DOHH2 (cell line): Measurements from ENCODE around the gene SCD5.

Source experiments
- H3F3A ChIP-seq: fragments of 200-600 bp; sonication (generic), shearing (Covaris generic); 2 replicates; pipeline ENCODE4 v1.6.0; 2016; ENCODE audit warnings: antibody characterized with exemption, mild to moderate bottlenecking; ENCODE audit not compliant: control insufficient read depth, insufficient read depth
- H3K27ac ChIP-seq: fragments of 200-600 bp; sonication (generic); 2 replicates; pipeline ENCODE4 v1.5.1; 2014; ENCODE audit warnings: low read depth, mild to moderate bottlenecking, low read length, moderate library complexity
- H3K27me3 ChIP-seq: fragments of 200-600 bp; sonication (generic); 2 replicates; pipeline ENCODE4 v1.6.1; 2014; ENCODE audit warnings: mild to moderate bottlenecking, low read length, mixed read lengths; ENCODE audit not compliant: control insufficient read depth
- H3K36me3 ChIP-seq: fragments of 200-600 bp; sonication (generic); 2 replicates; pipeline ENCODE4 v1.6.1; 2014; ENCODE audit warnings: mild to moderate bottlenecking, low read length, moderate library complexity, mixed read lengths; ENCODE audit not compliant: control insufficient read depth
- H3K4me1 ChIP-seq: fragments of 200-600 bp; sonication (generic); 2 replicates; pipeline ENCODE4 v1.6.1; 2014; ENCODE audit warnings: mild to moderate bottlenecking, low read length, mixed read lengths; ENCODE audit not compliant: control insufficient read depth
- H3K4me2 ChIP-seq: fragments of 200-600 bp; sonication (generic); 2 replicates; pipeline ENCODE4 v1.6.0; 2014; ENCODE audit warnings: mild to moderate bottlenecking, low read length, moderate library complexity
- H3K4me3 ChIP-seq: fragments of 200-600 bp; sonication (generic); 2 replicates; pipeline ENCODE4 v1.5.1; 2014; ENCODE audit warnings: mild to moderate bottlenecking, low read length, mixed read lengths
- H3K79me2 ChIP-seq: fragments of 200-600 bp; sonication (generic); 2 replicates; pipeline ENCODE4 v1.6.1; 2014; ENCODE audit warnings: mild to moderate bottlenecking, low read length, mixed read lengths; ENCODE audit not compliant: control insufficient read depth
- H3K9me2 ChIP-seq: fragments of 200-600 bp; sonication (generic); replicated peaks from 2 replicates; pipeline ENCODE4 v1.6.1; 2014; ENCODE audit warnings: mild to moderate bottlenecking, low read length, mixed read lengths; ENCODE audit not compliant: control insufficient read depth
- H3K9me3 ChIP-seq: fragments of 200-600 bp; sonication (generic); 2 replicates; pipeline ENCODE4 v1.6.1; 2014; ENCODE audit warnings: antibody characterized with exemption, low read length, mixed read lengths; ENCODE audit not compliant: control insufficient read depth, insufficient read depth
- H4K20me1 ChIP-seq: fragments of 200-600 bp; sonication (generic); 2 replicates; pipeline ENCODE4 v1.6.0; 2014; ENCODE audit warnings: low read depth, mild to moderate bottlenecking, antibody characterized with exemption, low read length, moderate library complexity; ENCODE audit not compliant: control insufficient read depth, insufficient read depth
- EZH2phosphoT487 ChIP-seq: fragments of 200-600 bp; sonication (generic); IDR thresholded peaks from 2 replicates; pipeline ENCODE4 v1.6.1; 2017; ENCODE audit warnings: borderline replicate concordance, mild to moderate bottlenecking, antibody characterized with exemption, low read length, moderate library complexity, mixed read lengths
- TF ChIP-seq, protein P1 (sequence below): fragments of 200-600 bp; sonication (generic); IDR thresholded peaks from one replicate; pipeline ENCODE4 v1.5.1; 2014; ENCODE audit warnings: antibody characterized with exemption, mild to moderate bottlenecking, low read depth, low read length; ENCODE audit not compliant: poor library complexity, severe bottlenecking

Gene SCD5

GRCh38 chr4:82718162-82718940 lies 80.2 kb downstream of the SCD5 start:
- TF ChIP-seq EZH2phosphoT487, result no peak
- TF ChIP-seq, protein P1, sequence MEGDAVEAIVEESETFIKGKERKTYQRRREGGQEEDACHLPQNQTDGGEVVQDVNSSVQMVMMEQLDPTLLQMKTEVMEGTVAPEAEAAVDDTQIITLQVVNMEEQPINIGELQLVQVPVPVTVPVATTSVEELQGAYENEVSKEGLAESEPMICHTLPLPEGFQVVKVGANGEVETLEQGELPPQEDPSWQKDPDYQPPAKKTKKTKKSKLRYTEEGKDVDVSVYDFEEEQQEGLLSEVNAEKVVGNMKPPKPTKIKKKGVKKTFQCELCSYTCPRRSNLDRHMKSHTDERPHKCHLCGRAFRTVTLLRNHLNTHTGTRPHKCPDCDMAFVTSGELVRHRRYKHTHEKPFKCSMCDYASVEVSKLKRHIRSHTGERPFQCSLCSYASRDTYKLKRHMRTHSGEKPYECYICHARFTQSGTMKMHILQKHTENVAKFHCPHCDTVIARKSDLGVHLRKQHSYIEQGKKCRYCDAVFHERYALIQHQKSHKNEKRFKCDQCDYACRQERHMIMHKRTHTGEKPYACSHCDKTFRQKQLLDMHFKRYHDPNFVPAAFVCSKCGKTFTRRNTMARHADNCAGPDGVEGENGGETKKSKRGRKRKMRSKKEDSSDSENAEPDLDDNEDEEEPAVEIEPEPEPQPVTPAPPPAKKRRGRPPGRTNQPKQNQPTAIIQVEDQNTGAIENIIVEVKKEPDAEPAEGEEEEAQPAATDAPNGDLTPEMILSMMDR, result no peak
- no peak overlapping the region for H3K4me2 ChIP-seq
- no peaks in the 10 kb centered on the region for H3F3A ChIP-seq
- H3K79me2 ChIP-seq, result peaks cover 9% of the 10 kb centered on the region
- no peaks in the 10 kb centered on the region for H3K36me3 ChIP-seq
- H3K4me3 ChIP-seq, result no peak overlapping the region
- H3K27me3 ChIP-seq, result no peaks in the 10 kb centered on the region
- H4K20me1 ChIP-seq, result peaks cover 5% of the 10 kb centered on the region; the same call in 1 of the 2 replicates
- H3K27ac ChIP-seq, result no peak overlapping the region
- H3K9me2 ChIP-seq, result no peaks in the 10 kb centered on the region
- H3K4me1 ChIP-seq, result peaks cover 8% of the 10 kb centered on the region
- no peaks in the 10 kb centered on the region for H3K9me3 ChIP-seq

DNA sequence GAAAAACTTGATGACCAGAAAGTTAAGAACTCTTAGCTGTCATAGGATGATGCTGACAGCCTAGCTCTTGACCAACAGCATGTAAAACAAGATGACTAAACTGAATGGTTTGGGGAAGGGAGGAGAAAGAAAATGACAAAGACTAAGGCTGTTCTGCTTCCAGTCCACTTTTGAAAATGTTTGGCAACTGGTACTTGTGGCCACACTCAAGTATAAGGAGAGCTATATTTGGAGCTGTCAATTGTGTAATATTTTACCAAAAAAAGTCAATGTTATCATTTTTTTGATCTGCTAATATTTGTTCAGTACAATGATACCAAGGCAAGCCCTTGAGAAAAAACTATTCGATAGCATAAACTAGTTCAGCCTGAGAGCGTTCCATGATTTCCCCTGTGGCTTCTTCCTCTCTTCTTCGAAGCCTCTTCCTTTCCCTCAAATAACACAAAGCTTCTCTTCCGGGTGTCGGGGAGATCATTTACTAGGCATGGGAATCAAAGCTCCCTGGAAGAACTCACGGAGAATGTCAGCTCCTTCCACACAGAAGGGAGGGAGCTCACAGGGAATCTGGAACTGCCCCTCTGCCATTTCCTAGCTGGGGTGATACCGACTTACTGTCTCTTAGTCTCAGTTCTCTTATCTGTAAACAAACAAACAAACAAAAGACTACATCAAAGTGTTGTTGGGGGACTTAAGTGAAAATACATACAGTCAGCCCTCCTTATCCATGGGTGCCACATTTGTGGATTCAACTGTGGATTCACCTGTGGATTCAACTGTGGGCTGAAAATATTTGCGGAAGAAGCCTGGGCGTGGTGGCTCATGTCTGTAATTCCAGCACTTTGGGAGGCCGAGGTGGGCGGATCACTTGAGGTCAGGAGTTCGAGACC lies 82.6 kb downstream of the SCD5 start:
- H3K4me1 ChIP-seq, result no peaks in the 10 kb centered on the region
- no peaks in the 10 kb centered on the region for H3K9me2 ChIP-seq
- no peaks in the 10 kb centered on the region for H3K27me3 ChIP-seq
- no peak overlapping the region for H3K4me3 ChIP-seq
- no peaks in the 10 kb centered on the region for H3F3A ChIP-seq
- no peak overlapping the region for H3K27ac ChIP-seq
- no peak overlapping the region for H3K4me2 ChIP-seq
- H3K36me3 ChIP-seq, result no peaks in the 10 kb centered on the region
- H4K20me1 ChIP-seq, result no peaks in the 10 kb centered on the region
- no peak for TF ChIP-seq EZH2phosphoT487
- TF ChIP-seq, protein P1, result no peak
- no peaks in the 10 kb centered on the region for H3K9me3 ChIP-seq
- H3K79me2 ChIP-seq, result peaks cover 2% of the 10 kb centered on the region; the same call in 1 of the 2 replicates

- no peak overlapping the region for H3K4me2 ChIP-seq
Measured at GRCh38 chr4:82713856-82714255, 84.7 kb downstream of the SCD5 start.

More at GRCh38 chr4:82713856-82714255, 84.7 kb downstream of the SCD5 start:
- no peak overlapping the region for H3K27ac ChIP-seq
- H3K27me3 ChIP-seq, result no peaks in the 10 kb centered on the region
- no peaks in the 10 kb centered on the region for H3F3A ChIP-seq
- no peaks in the 10 kb centered on the region for H4K20me1 ChIP-seq
- TF ChIP-seq, protein P1, result no peak
- H3K4me1 ChIP-seq, result no peaks in the 10 kb centered on the region
- no peaks in the 10 kb centered on the region for H3K79me2 ChIP-seq
- no peak overlapping the region for H3K4me3 ChIP-seq
- no peaks in the 10 kb centered on the region for H3K9me3 ChIP-seq
- H3K9me2 ChIP-seq, result no peaks in the 10 kb centered on the region
- H3K36me3 ChIP-seq, result no peaks in the 10 kb centered on the region
